HepG2 (cell line): ENCODE measurements around the gene F7. TPM values are rescaled to one million over a fixed set of nuclear protein-coding genes. Genes with fewer than 3 reads are reported as not detected.

Source experiments
- EZH2 ChIP-seq: conservative IDR thresholded peaks from 2 replicates; pipeline ENCODE4 v1.6.1; 2012; ENCODE audit warnings: mild to moderate bottlenecking, low read depth, low read length, moderate library complexity
- ZNF598 ChIP-seq: sonication (generic); formaldehyde crosslinking; IDR thresholded peaks from 2 replicates; pipeline ENCODE4 v1.5.1; 2020; ENCODE audit warnings: mild to moderate bottlenecking, missing genetic modification reagents, borderline replicate concordance
- polyA plus RNA-seq, 8 experiments: library from polyadenylated mRNA; depleted of rRNA in 3 of 8; stranded (reverse) in 7 of 8; unstranded in 1 of 8; fragments of >200 nt; fragmentation: Illumina TruSeq in 4 of 8; extraction: Trizol in 4 of 8; gene quantifications; 2 replicates each; pipeline versions ENCODE4 v1.2.1 to v1.2.3, GENCODE V29; 2011 to 2016; ENCODE audit warnings: low read depth in 4 of 8, missing spikeins in 1 of 8, mixed read lengths in 1 of 8; ENCODE audit not compliant: insufficient read depth in 1 of 8
- total RNA-seq, 5 experiments: library from RNA; depleted of rRNA; stranded (reverse); fragments of >200 nt; fragmentation: Illumina TruSeq; extraction: Trizol; gene quantifications; 2 replicates each; pipeline ENCODE4 v1.2.3, GENCODE V29; 2016; ENCODE audit warnings: low read depth in 1 of 5
- TF ChIP-seq, protein P1 (sequence below): sonication (generic); formaldehyde crosslinking; IDR thresholded peaks from 2 replicates; pipeline ENCODE4 v1.5.0; 2020; ENCODE audit warnings: mild to moderate bottlenecking, missing genetic modification reagents, borderline replicate concordance

The F7 gene
- total and polyA plus RNA-seq, 2 of the 13 experiments (the other 11 are each of a cell fraction or from before 2014, with no cell fraction given), result 12.6 to 26.5 TPM

DNA sequence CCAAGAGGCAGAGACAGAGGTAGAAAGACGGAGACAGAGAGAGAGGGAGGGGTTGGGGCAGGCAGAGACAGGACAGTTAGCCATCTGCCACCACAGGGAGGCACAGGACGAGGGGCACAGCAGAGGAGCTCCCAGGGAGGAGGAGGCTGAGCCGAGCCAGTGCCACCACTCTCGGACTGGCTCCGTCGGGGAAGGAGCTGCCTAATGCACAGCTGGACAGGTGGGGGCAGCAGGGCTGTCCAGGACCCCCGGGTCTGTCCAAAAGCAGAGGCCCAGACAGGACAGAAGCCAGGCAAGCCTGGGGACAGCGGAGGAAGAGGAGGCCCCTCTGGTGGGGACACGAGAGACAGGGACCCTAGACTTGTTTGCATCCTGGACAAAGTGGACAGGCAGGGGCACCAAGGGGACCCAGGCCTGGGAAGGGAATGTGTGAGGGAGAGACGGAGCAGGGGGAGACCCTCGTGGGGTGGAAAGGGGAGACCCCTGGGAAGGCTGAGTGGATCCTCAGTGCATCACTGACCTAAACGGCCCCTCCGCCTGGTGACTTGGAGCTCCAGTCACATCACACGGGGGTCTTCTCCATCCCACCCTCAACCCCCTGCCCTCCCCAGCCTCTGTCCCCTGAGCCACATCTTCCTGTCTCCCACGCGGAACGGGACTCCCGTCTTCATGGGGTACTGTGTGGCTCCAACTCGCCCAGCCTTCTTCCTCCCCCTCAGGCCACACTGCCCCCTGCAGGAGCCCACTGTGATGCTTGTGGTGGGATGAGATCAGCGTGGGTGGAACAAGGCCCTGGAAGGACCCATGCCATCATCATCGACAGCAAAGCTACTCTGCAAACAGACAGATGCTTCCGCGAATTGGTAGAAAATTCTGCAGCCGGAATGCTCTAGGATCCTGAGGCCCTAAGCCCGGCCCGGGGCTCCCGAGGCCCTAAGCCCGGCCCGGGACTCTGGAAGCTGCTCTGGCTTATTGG lies 17.9 kb downstream of the F7 start (continued):
- TF ChIP-seq, protein P1, sequence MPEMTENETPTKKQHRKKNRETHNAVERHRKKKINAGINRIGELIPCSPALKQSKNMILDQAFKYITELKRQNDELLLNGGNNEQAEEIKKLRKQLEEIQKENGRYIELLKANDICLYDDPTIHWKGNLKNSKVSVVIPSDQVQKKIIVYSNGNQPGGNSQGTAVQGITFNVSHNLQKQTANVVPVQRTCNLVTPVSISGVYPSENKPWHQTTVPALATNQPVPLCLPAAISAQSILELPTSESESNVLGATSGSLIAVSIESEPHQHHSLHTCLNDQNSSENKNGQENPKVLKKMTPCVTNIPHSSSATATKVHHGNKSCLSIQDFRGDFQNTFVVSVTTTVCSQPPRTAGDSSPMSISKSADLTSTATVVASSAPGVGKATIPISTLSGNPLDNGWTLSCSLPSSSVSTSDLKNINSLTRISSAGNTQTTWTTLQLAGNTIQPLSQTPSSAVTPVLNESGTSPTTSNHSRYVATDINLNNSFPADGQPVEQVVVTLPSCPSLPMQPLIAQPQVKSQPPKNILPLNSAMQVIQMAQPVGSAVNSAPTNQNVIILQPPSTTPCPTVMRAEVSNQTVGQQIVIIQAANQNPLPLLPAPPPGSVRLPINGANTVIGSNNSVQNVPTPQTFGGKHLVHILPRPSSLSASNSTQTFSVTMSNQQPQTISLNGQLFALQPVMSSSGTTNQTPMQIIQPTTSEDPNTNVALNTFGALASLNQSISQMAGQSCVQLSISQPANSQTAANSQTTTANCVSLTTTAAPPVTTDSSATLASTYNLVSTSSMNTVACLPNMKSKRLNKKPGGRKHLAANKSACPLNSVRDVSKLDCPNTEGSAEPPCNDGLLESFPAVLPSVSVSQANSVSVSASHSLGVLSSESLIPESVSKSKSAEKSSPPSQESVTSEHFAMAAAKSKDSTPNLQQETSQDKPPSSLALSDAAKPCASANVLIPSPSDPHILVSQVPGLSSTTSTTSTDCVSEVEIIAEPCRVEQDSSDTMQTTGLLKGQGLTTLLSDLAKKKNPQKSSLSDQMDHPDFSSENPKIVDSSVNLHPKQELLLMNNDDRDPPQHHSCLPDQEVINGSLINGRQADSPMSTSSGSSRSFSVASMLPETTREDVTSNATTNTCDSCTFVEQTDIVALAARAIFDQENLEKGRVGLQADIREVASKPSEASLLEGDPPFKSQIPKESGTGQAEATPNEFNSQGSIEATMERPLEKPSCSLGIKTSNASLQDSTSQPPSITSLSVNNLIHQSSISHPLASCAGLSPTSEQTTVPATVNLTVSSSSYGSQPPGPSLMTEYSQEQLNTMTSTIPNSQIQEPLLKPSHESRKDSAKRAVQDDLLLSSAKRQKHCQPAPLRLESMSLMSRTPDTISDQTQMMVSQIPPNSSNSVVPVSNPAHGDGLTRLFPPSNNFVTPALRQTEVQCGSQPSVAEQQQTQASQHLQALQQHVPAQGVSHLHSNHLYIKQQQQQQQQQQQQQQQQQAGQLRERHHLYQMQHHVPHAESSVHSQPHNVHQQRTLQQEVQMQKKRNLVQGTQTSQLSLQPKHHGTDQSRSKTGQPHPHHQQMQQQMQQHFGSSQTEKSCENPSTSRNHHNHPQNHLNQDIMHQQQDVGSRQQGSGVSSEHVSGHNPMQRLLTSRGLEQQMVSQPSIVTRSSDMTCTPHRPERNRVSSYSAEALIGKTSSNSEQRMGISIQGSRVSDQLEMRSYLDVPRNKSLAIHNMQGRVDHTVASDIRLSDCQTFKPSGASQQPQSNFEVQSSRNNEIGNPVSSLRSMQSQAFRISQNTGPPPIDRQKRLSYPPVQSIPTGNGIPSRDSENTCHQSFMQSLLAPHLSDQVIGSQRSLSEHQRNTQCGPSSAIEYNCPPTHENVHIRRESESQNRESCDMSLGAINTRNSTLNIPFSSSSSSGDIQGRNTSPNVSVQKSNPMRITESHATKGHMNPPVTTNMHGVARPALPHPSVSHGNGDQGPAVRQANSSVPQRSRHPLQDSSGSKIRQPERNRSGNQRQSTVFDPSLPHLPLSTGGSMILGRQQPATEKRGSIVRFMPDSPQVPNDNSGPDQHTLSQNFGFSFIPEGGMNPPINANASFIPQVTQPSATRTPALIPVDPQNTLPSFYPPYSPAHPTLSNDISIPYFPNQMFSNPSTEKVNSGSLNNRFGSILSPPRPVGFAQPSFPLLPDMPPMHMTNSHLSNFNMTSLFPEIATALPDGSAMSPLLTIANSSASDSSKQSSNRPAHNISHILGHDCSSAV (CRISPR knock-in tag), result no peak
- TF ChIP-seq ZNF598 (CRISPR knock-in tag), result no peak
- TF ChIP-seq EZH2, result no peak
